ENCODE results near the gene RBMS3.

DNA sequence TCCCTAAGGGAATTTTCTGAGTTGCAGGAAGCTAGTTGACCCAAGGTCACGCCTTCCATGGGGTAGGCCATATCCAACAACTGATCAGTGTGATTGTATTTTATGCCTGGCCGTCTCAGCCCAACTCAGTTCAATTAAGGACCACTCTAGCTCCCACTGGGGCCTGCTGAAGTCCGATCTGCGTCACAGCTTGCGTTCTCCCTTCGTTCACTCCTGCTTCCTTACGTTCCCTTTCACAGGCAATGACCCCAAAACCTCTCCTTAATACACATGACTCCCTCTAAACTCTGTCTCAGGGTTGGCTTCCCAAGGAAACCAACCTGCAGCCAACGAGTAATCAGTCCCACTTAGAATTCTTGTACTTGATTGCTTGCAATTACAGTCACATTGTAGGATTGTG lies 428.0 kb downstream of the RBMS3 start:
- TF ChIP-seq, protein P1, sequence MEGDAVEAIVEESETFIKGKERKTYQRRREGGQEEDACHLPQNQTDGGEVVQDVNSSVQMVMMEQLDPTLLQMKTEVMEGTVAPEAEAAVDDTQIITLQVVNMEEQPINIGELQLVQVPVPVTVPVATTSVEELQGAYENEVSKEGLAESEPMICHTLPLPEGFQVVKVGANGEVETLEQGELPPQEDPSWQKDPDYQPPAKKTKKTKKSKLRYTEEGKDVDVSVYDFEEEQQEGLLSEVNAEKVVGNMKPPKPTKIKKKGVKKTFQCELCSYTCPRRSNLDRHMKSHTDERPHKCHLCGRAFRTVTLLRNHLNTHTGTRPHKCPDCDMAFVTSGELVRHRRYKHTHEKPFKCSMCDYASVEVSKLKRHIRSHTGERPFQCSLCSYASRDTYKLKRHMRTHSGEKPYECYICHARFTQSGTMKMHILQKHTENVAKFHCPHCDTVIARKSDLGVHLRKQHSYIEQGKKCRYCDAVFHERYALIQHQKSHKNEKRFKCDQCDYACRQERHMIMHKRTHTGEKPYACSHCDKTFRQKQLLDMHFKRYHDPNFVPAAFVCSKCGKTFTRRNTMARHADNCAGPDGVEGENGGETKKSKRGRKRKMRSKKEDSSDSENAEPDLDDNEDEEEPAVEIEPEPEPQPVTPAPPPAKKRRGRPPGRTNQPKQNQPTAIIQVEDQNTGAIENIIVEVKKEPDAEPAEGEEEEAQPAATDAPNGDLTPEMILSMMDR (IDR thresholded peaks at IDR 0.05) = no peak
- no peak for TF ChIP-seq POLR2AphosphoS5 (IDR thresholded peaks at IDR 0.05; ENCODE audit: insufficient read depth in 1 of 2, low read depth in 1 of 2)

Measured in vagina (tissue), 2 donors.